GM19455 (cell line): Measurements from ENCODE around the gene CPNE4.
A peak's percentile ranks its signal among the peaks of the same experiment; 100 is the strongest.

Experiments
- ATAC-seq: cut with Tn5 transposase; IDR thresholded peaks from one replicate; pipeline ENCODE4 v1.9.1; 2021; ENCODE audit not compliant: unreplicated experiment

Gene CPNE4

DNA sequence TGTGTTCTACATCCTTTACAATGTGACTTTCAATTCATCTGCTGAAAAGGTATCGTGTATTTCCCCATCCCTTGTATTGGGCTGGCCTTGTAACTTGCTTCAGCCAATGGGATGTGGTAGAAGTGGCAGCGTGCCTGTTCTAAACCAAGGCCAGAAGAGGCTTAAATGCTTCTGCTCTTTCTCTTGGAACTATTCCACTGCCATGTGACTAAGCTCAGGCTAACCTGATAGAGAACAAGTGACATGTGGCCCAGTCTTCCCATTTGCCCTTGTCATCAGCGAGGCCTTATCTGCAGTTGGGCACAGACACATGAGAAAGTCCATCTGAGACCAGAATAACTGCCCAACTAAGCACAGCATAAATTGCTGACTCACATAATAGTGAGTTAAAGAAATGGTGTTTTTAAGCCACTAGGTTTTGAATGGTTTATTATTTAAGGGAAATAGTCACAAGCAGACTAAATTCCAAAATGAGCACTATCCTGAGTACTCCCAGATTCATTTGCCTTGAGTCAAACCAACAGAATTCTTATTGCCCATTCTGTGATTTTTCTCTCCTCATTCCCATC, 230.2 kb downstream of the CPNE4 start:
- no peak for ATAC-seq

- ATAC-seq = no peak
These were observed 231.7 kb downstream of the CPNE4 start for GRCh38 chr3:131803113-131803512.

GRCh38 chr3:131802029-131802428, 232.8 kb downstream of the CPNE4 start:
- ATAC-seq = no peak

GRCh38 chr3:131801566-131801965, 233.2 kb downstream of the CPNE4 start:
- ATAC-seq = no peak

GRCh38 chr3:131797776-131798175, 237.0 kb downstream of the CPNE4 start:
- ATAC-seq = no peak

- no peak for ATAC-seq
These were observed 238.1 kb downstream of the CPNE4 start for GRCh38 chr3:131796558-131797198.

DNA sequence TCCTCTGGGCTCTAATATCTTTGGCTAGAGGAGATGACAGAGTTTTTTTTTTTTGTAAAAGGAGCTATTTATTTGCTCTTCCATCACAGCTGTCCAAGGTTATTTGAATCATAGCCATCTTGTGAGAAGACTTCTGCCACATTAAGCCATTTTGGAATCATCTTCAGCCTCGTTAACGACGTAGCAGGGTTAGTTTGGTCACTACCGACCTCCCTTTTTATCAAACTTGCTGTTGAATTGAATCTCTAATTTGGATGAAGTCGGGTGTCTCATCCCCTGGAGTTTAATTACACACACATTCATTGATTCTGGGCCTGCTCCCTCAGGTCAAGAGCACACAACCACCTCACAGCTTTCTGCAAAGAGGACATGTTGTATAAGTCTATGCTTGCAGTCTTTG, 238.7 kb downstream of the CPNE4 start:
- no peak for ATAC-seq

DNA sequence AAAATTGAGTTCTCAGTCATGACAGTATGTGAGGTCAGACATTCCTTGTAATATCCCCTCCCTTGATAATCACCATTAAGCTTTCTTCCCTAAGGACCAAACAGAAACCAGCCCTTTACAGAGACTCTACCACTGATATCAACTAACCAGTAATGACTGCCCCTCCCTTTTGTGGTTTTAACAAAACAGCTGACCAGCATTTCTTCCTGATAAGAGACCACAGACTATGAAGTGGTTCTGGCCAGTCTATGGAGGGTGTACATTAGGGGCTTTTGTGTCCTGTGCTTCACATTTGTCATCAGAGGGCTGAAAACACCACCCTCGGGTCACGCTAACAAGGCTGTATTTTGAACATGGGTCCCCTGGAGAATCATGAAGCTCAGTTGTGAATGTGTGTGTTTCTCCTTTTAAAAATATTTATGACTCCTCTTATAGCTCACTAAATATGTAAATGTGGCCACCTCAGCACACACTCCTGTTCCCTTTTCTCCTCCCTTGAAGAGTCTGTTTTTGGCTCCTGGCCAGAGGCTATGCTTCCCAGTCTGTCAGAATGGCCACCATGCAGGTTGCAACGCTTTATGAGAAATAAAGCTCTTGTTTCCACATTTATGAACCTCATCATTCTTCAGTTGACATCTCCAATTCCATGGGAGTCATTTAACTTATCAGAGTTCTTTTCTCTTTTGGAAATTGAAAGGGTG, 239.3 kb downstream of the CPNE4 start:
- no peak for ATAC-seq

DNA sequence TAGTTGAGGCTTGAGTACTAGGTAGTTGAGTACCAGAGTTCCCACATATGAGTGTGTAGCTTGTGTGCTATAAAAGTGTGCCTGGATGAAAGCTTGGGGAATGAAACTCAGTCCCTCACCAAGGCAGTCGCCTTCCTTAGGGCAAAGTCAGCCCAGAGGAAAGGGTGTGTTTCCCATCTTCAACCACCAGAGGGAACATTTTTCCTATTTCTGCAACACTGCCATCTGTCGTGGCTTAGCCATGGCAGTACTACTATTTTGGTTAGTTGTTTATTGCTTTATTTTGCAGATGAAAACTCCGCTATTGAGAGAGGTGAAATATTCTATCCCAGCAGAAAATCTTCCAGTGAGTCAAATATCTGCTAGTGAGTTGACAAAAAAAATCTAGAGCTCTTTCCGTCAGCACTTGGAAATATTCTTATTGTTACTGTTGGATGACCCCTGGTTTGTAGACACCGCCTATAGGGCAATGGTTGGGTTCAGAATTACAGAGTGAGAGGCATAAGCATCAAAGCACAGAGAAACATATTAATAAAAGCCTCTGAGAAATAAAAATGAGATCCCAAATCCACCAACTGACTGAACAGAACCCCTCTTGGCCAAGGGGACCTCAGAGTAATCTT, 239.9 kb downstream of the CPNE4 start:
- peak; percentile 76 for ATAC-seq

- no peak for ATAC-seq
These were observed 240.9 kb downstream of the CPNE4 start for GRCh38 chr3:131793870-131794269.

- no peak for ATAC-seq
These were observed 245.6 kb downstream of the CPNE4 start for GRCh38 chr3:131789188-131789587.

DNA sequence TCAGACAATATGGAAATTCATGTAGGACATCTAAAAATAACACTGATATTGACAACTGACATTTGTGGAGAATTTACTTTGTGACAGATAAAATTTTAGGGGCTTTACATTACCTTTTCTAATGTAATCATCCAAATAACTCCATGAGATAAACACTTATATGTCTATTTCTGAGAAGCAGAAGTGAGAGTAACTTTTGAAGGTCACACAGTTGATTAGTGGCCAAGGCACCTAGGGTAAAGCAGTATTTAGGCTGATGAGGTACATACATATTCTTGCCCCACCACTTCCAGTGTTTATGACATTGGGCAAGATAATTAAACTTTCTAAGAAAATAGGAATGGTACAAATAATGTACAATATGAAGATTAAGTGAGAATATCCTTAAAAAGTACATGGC, 248.4 kb downstream of the CPNE4 start:
- ATAC-seq = no peak

- no peak for ATAC-seq
These were observed 252.1 kb downstream of the CPNE4 start for GRCh38 chr3:131782751-131783150.

DNA sequence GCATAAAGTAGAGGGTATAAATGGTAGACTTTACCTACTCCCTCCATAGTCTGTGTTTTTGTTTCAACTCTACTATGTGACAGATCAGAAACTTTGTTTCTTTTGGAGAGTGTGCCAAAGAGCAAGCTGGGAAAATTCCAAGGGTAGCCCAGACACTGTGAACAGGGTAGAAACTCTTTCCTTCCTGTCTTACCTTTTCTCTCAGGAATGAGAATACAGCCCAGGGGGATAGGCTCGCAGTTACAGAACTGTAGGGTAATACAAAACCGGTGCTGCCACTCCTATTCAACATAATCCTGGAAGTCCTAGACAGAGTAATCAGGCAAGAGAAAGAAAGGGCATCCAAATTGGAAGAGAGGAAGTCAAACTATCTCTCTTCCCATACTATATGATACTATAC, 256.3 kb downstream of the CPNE4 start:
- ATAC-seq = no peak

GRCh38 chr3:131775650-131776049, 259.2 kb downstream of the CPNE4 start:
- ATAC-seq = no peak

DNA sequence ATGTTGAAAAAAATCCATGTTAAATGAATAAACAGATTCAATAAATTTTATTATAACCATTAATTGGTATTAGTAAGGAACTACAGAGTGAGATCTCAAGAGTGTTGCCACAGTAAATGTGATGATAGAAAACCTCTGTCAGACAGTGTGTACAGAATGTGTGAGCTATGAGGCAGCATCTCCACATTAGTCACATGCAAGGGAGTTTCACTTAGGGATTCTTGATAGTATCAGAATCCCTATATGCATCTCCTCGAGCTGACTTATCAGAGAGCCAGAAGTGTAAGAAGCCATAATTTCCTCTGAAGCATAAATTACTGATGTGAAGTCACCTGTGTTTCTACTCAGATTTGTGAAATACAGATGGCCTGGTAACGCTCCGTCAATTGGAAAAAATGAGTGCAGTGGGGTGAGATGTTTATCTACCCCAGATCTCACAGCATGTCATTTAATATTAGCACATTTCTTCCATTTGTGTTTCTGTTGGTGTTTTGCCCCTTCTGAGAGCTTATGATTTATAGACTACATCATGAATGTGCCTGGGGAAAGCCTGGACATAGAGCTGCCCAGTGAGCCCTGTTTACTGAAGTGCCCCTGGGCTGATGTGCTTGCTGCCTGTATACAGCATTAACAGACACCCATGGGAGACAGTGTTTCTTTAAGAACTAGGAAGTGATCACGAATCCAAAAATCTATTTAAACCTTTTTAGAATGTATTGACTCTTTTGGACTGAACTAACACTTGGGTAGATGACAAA, 262.4 kb downstream of the CPNE4 start:
- no peak for ATAC-seq

DNA sequence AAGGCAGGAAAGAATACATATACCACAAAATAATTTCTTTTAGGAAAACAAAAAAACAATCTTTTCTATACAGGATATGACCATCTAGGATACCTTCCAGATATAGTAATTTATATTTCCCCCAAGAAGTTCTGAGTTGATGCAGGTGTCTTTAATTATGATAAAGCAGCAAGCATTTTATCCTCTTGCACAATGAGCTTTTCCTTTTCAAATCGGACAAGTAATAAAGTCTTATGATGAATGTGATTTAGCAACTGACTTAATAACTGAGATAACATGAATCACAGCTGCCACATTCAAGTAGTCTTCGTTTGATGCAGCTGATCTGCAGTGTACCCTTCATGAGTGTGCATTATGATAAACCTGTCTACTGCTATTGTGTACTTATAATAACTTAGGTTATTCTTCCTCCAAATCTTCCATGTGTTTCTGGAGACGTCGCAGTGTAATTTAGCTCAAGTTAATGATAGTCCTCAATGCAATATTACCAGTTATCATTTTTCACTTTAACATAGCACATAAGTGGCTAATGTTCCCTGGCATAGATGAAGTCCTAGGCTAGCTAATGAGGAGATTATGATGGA, 271.7 kb downstream of the CPNE4 start:
- ATAC-seq = no peak

GRCh38 chr3:131756405-131756804, 278.4 kb downstream of the CPNE4 start:
- no peak for ATAC-seq

DNA sequence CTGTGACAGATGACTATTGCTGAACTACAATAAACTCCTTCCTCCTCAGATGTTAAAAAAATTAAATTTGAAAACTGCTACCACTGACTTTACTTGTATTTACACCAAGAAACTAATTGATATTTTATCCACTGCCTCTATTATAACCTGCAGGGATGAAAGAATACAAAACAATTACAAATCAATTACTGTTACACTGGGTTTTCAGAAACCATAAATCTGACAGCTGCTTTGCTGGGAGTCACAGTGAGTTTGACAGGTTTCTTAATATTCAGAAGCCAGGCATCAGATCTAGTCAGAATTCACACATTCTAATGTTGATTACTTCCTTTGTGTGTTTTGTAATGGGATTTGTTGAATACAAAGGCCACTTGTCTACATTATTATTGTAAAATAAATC, 279.4 kb downstream of the CPNE4 start:
- no peak for ATAC-seq

DNA sequence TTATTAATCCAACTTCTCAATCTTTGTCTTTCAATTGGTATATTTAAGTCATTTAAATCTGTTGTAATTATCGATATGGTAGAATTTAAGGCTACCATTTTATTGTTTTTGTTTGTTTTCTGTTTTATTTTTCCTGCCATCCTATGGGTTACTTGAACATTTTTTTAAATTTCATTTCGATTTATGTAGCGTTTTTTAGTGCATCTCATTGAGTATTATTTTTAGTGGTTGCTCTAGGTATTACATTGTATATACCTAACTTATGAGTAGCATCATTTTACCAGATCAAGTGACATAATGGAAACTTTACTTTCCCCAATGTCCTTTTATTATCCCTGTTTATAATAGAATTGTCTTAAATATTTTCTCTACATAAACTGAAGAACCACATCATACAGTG, 284.6 kb downstream of the CPNE4 start:
- no peak for ATAC-seq

DNA sequence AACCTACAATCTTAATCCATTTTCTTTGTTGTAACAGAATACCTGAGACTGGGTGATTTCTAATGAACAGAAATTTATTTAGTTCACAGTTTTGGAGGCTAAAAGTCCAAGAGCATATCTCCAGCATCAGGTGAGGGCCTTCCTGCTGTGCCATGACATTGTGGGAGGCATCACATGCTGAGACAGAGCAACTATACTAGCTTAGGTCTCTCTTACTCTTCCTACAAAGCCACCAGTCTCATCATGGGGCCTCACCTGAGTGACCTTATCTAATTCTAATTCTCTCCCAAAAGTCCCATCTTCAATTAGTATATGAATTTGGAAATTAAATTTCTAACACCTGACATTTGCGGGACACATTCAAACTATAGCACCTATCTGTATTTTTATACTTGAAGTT, 285.0 kb downstream of the CPNE4 start:
- no peak for ATAC-seq
